ENCODE data around the gene ZDHHC3.

The ZDHHC3 gene

GRCh38 chr3:44968447-44968858, 7.5 kb downstream of the ZDHHC3 start:
- Histone ChIP-seq H3K27me3 (ENCODE audit: control insufficient read depth in 1 of 2, insufficient read depth in 1 of 2, low read length in 2 of 2) (no peaks in the 10 kb centered on the region), H3K4me1 (ENCODE audit: control insufficient read depth, insufficient read depth, low read depth, low read length) (no peaks in the 10 kb centered on the region)

GRCh38 chr3:44966795-44967278, 9.1 kb downstream of the ZDHHC3 start:
- no peak overlapping the region for H3K9ac ChIP-seq (ENCODE audit: low read length)
- no peak overlapping the region for H2BK12ac ChIP-seq (ENCODE audit: low read length in 2 of 2)
- DNase-seq = no peak
- H2BK5ac ChIP-seq (ENCODE audit: low read depth, low read length, poor library complexity, severe bottlenecking) = no peak overlapping the region
- H3K4ac ChIP-seq (ENCODE audit: low read depth in 1 of 2, low read length in 2 of 2) = no peak overlapping the region
- no peak overlapping the region for H2BK15ac ChIP-seq (ENCODE audit: low read depth, poor library complexity, severe bottlenecking)
- no peak overlapping the region for H3K14ac ChIP-seq (ENCODE audit: low read length in 2 of 2)
- H2BK120ac ChIP-seq (ENCODE audit: low read depth, low read length) = no peak overlapping the region
- H4K8ac ChIP-seq (ENCODE audit: low read length) = no peak overlapping the region
- H2AFZ ChIP-seq (ENCODE audit: low read depth, low read length) = no peak overlapping the region
- no peak overlapping the region for H3K4me2 ChIP-seq (ENCODE audit: low read length, poor library complexity, severe bottlenecking)
- no peaks in the 10 kb centered on the region for H3K27me3 ChIP-seq (ENCODE audit: control insufficient read depth in 1 of 2, insufficient read depth in 1 of 2, low read length in 2 of 2)
- H3K4me1 ChIP-seq (ENCODE audit: control insufficient read depth, insufficient read depth, low read depth, low read length) = no peaks in the 10 kb centered on the region
- H3K23ac ChIP-seq (ENCODE audit: low read length in 2 of 2) = no peak overlapping the region
- H3K18ac ChIP-seq (ENCODE audit: low read depth in 1 of 2, low read length in 2 of 2) = no peak overlapping the region
- no peaks in the 10 kb centered on the region for H3K9me3 ChIP-seq (ENCODE audit: control insufficient read depth, low read length)
- H2AK5ac ChIP-seq (ENCODE audit: low read length, severe bottlenecking) = no peak overlapping the region
- no peak overlapping the region for H3K27ac ChIP-seq (ENCODE audit: low read length, poor library complexity, severe bottlenecking)
- H3K36me3 ChIP-seq (ENCODE audit: control insufficient read depth in 1 of 2, insufficient read depth in 2 of 2, low read depth in 1 of 2, low read length in 2 of 2) = peaks cover 4 to 5% of the 10 kb centered on the region in 2 experiments
- no peak overlapping the region for H4K91ac ChIP-seq (ENCODE audit: low read length)
- WGBS = 95% methylated on average over 3 of the region's 3 CpGs
- H3K79me1 ChIP-seq (replicated peaks; ENCODE audit: low read length, poor library complexity, severe bottlenecking) = peaks cover 52% of the 10 kb centered on the region
- no peak overlapping the region for H3K4me3 ChIP-seq (ENCODE audit: insufficient read depth in 1 of 2, low read depth in 1 of 2, low read length in 2 of 2)

More at GRCh38 chr3:44968447-44968858, 7.5 kb downstream of the ZDHHC3 start:
- no peak overlapping the region for H3K4me2 ChIP-seq (ENCODE audit: low read length, poor library complexity, severe bottlenecking)
- H2AFZ ChIP-seq (ENCODE audit: low read depth, low read length) = no peak overlapping the region
- H3K4ac ChIP-seq (ENCODE audit: low read depth in 1 of 2, low read length in 2 of 2) = no peak overlapping the region
- H2AK5ac ChIP-seq (ENCODE audit: low read length, severe bottlenecking) = no peak overlapping the region
- H3K14ac ChIP-seq (ENCODE audit: low read length in 2 of 2) = no peak overlapping the region
- no peak overlapping the region for H3K27ac ChIP-seq (ENCODE audit: low read length, poor library complexity, severe bottlenecking)
- H2BK120ac ChIP-seq (ENCODE audit: low read depth, low read length) = no peak overlapping the region
- H4K8ac ChIP-seq (ENCODE audit: low read length) = no peak overlapping the region
- H2BK12ac ChIP-seq (ENCODE audit: low read length in 2 of 2) = no peak overlapping the region
- no peak overlapping the region for H4K91ac ChIP-seq (ENCODE audit: low read length)
- 96% methylated on average over 6 of the region's 6 CpGs for WGBS
- H3K18ac ChIP-seq (ENCODE audit: low read depth in 1 of 2, low read length in 2 of 2) = no peak overlapping the region
- no peak overlapping the region for H2BK5ac ChIP-seq (ENCODE audit: low read depth, low read length, poor library complexity, severe bottlenecking)
- DNase-seq = no peak
- peaks cover 4 to 5% of the 10 kb centered on the region in 2 experiments for H3K36me3 ChIP-seq (ENCODE audit: control insufficient read depth in 1 of 2, insufficient read depth in 2 of 2, low read depth in 1 of 2, low read length in 2 of 2)
- H2BK15ac ChIP-seq (ENCODE audit: low read depth, poor library complexity, severe bottlenecking) = no peak overlapping the region
- H3K9ac ChIP-seq (ENCODE audit: low read length) = no peak overlapping the region
- no peaks in the 10 kb centered on the region for H3K9me3 ChIP-seq (ENCODE audit: control insufficient read depth, low read length)
- H3K79me1 ChIP-seq (replicated peaks; ENCODE audit: low read length, poor library complexity, severe bottlenecking) = peaks cover 54% of the 10 kb centered on the region
- H3K4me3 ChIP-seq (ENCODE audit: insufficient read depth in 1 of 2, low read depth in 1 of 2, low read length in 2 of 2) = no peak overlapping the region
- no peak overlapping the region for H3K23ac ChIP-seq (ENCODE audit: low read length in 2 of 2)

- Histone ChIP-seq H3K9ac (ENCODE audit: low read length) (no peak overlapping the region), H2BK15ac (ENCODE audit: low read depth, poor library complexity, severe bottlenecking) (no peak overlapping the region), H2BK12ac (ENCODE audit: low read length in 2 of 2) (no peak overlapping the region), H3K9me3 (ENCODE audit: control insufficient read depth, low read length) (no peaks in the 10 kb centered on the region), H3K4ac (ENCODE audit: low read depth in 1 of 2, low read length in 2 of 2) (no peak overlapping the region), H3K36me3 (ENCODE audit: control insufficient read depth in 1 of 2, insufficient read depth in 2 of 2, low read depth in 1 of 2, low read length in 2 of 2) (peaks cover 0 to 5% of the 10 kb centered on the region in 2 experiments), H3K4me3 (ENCODE audit: insufficient read depth in 1 of 2, low read depth in 1 of 2, low read length in 2 of 2) (no peak overlapping the region), H3K18ac (ENCODE audit: low read depth in 1 of 2, low read length in 2 of 2) (no peak overlapping the region), H3K14ac (ENCODE audit: low read length in 2 of 2) (no peak overlapping the region), H3K79me1 (replicated peaks; ENCODE audit: low read length, poor library complexity, severe bottlenecking) (peaks cover 55% of the 10 kb centered on the region), H2BK5ac (ENCODE audit: low read depth, low read length, poor library complexity, severe bottlenecking) (no peak overlapping the region), H3K27ac (ENCODE audit: low read length, poor library complexity, severe bottlenecking) (no peak overlapping the region), H3K4me2 (ENCODE audit: low read length, poor library complexity, severe bottlenecking) (no peak overlapping the region), H3K23ac (ENCODE audit: low read length in 2 of 2) (no peak overlapping the region), H3K4me1 (ENCODE audit: control insufficient read depth, insufficient read depth, low read depth, low read length) (no peaks in the 10 kb centered on the region), H3K27me3 (ENCODE audit: control insufficient read depth in 1 of 2, insufficient read depth in 1 of 2, low read length in 2 of 2) (no peaks in the 10 kb centered on the region), H4K91ac (ENCODE audit: low read length) (no peak overlapping the region), H4K8ac (ENCODE audit: low read length) (no peak overlapping the region), H2AFZ (ENCODE audit: low read depth, low read length) (no peak overlapping the region), H2BK120ac (ENCODE audit: low read depth, low read length) (no peak overlapping the region), H2AK5ac (ENCODE audit: low read length, severe bottlenecking) (no peak overlapping the region)
- WGBS = 88% methylated on average over 3 of the region's 3 CpGs
- no peak for DNase-seq
Observed at GRCh38 chr3:44965165-44965564, 10.8 kb downstream of the ZDHHC3 start.

- H3K9ac ChIP-seq (ENCODE audit: low read length) = no peak overlapping the region
- no peak overlapping the region for H3K4me3 ChIP-seq (ENCODE audit: insufficient read depth in 1 of 2, low read depth in 1 of 2, low read length in 2 of 2)
- H3K27ac ChIP-seq (ENCODE audit: low read length, poor library complexity, severe bottlenecking) = no peak overlapping the region
- no peak overlapping the region for H3K4me2 ChIP-seq (ENCODE audit: low read length, poor library complexity, severe bottlenecking)
- peaks cover 52% of the 10 kb centered on the region for H3K79me1 ChIP-seq (replicated peaks; ENCODE audit: low read length, poor library complexity, severe bottlenecking)
- no peak overlapping the region for H2AFZ ChIP-seq (ENCODE audit: low read depth, low read length)
- no peak overlapping the region for H2AK5ac ChIP-seq (ENCODE audit: low read length, severe bottlenecking)
- H3K27me3 ChIP-seq (ENCODE audit: control insufficient read depth in 1 of 2, insufficient read depth in 1 of 2, low read length in 2 of 2) = no peaks in the 10 kb centered on the region
- H3K4ac ChIP-seq (ENCODE audit: low read depth in 1 of 2, low read length in 2 of 2) = no peak overlapping the region
- H4K8ac ChIP-seq (ENCODE audit: low read length) = no peak overlapping the region
- no peak overlapping the region for H3K14ac ChIP-seq (ENCODE audit: low read length in 2 of 2)
- H3K36me3 ChIP-seq (ENCODE audit: control insufficient read depth in 1 of 2, insufficient read depth in 2 of 2, low read depth in 1 of 2, low read length in 2 of 2) = peaks cover 5% of the 10 kb centered on the region in 2 experiments
- no peak overlapping the region for H2BK12ac ChIP-seq (ENCODE audit: low read length in 2 of 2)
- H2BK15ac ChIP-seq (ENCODE audit: low read depth, poor library complexity, severe bottlenecking) = no peak overlapping the region
- no peaks in the 10 kb centered on the region for H3K4me1 ChIP-seq (ENCODE audit: control insufficient read depth, insufficient read depth, low read depth, low read length)
- no peak for DNase-seq
- WGBS = 98% methylated on average over 2 of the region's 4 CpGs
- no peak overlapping the region for H2BK5ac ChIP-seq (ENCODE audit: low read depth, low read length, poor library complexity, severe bottlenecking)
- H3K18ac ChIP-seq (ENCODE audit: low read depth in 1 of 2, low read length in 2 of 2) = no peak overlapping the region
- H3K23ac ChIP-seq (ENCODE audit: low read length in 2 of 2) = no peak overlapping the region
- no peak overlapping the region for H2BK120ac ChIP-seq (ENCODE audit: low read depth, low read length)
- no peak overlapping the region for H4K91ac ChIP-seq (ENCODE audit: low read length)
- H3K9me3 ChIP-seq (ENCODE audit: control insufficient read depth, low read length) = no peaks in the 10 kb centered on the region
Observed at GRCh38 chr3:44963571-44964325, 12.2 kb downstream of the ZDHHC3 start.

Measured in mesenchymal stem cell (in vitro differentiated cells and primary cell).